ENCODE results near the gene MARCHF2.

Gene MARCHF2

GRCh38 chr19:8481201-8481600 lies 68.1 kb downstream of the MARCHF2 start:
- DNase-seq (ENCODE audit: low spot score) (no peak), ATAC-seq (ENCODE audit: low read depth) (no peak)
- Histone ChIP-seq H3K9me3 (ENCODE audit: severe bottlenecking) (no peaks in the 10 kb centered on the region), H3K27ac (ENCODE audit: poor library complexity, severe bottlenecking) (peak overlapping the region; percentile 40), H3K4me1 (ENCODE audit: insufficient read depth, poor library complexity, severe bottlenecking) (peaks cover 5% of the 10 kb centered on the region), H3K36me3 (ENCODE audit: low read depth) (peaks cover 73% of the 10 kb centered on the region), H3K27me3 (ENCODE audit: insufficient read depth, poor library complexity, severe bottlenecking) (no peaks in the 10 kb centered on the region), H3K4me3 (ENCODE audit: severe bottlenecking) (no peak overlapping the region)
- TF ChIP-seq CTCF (IDR thresholded peaks at IDR 0.05; ENCODE audit: poor library complexity, severe bottlenecking), result no peak

GRCh38 chr19:8481616-8482015 lies 68.5 kb downstream of the MARCHF2 start:
- Histone ChIP-seq H3K4me3 (ENCODE audit: severe bottlenecking) (no peak overlapping the region), H3K27me3 (ENCODE audit: insufficient read depth, poor library complexity, severe bottlenecking) (no peaks in the 10 kb centered on the region), H3K4me1 (ENCODE audit: insufficient read depth, poor library complexity, severe bottlenecking) (peaks cover 5% of the 10 kb centered on the region), H3K36me3 (ENCODE audit: low read depth) (peaks cover 75% of the 10 kb centered on the region), H3K9me3 (ENCODE audit: severe bottlenecking) (no peaks in the 10 kb centered on the region), H3K27ac (ENCODE audit: poor library complexity, severe bottlenecking) (peak overlapping the region; percentile 40)
- ATAC-seq (ENCODE audit: low read depth), result no peak
- TF ChIP-seq CTCF (IDR thresholded peaks at IDR 0.05; ENCODE audit: poor library complexity, severe bottlenecking), result no peak
- no peak for DNase-seq (ENCODE audit: low spot score)

GRCh38 chr19:8482696-8483095 lies 69.6 kb downstream of the MARCHF2 start:
- TF ChIP-seq CTCF (IDR thresholded peaks at IDR 0.05; ENCODE audit: poor library complexity, severe bottlenecking), result no peak
- Histone ChIP-seq H3K4me1 (ENCODE audit: insufficient read depth, poor library complexity, severe bottlenecking) (peaks cover 5% of the 10 kb centered on the region), H3K36me3 (ENCODE audit: low read depth) (peaks cover 84% of the 10 kb centered on the region)

GRCh38 chr19:8483165-8483564 lies 70.1 kb downstream of the MARCHF2 start:
- no peak for DNase-seq (ENCODE audit: low spot score)
- peaks cover 5% of the 10 kb centered on the region for H3K4me1 ChIP-seq (ENCODE audit: insufficient read depth, poor library complexity, severe bottlenecking)
- H3K27ac ChIP-seq (ENCODE audit: poor library complexity, severe bottlenecking), result no peak overlapping the region
- no peak overlapping the region for H3K4me3 ChIP-seq (ENCODE audit: severe bottlenecking)
- TF ChIP-seq CTCF (IDR thresholded peaks at IDR 0.05; ENCODE audit: poor library complexity, severe bottlenecking), result no peak
- ATAC-seq (ENCODE audit: low read depth), result no peak
- H3K36me3 ChIP-seq (ENCODE audit: low read depth), result peaks cover 84% of the 10 kb centered on the region
- no peaks in the 10 kb centered on the region for H3K27me3 ChIP-seq (ENCODE audit: insufficient read depth, poor library complexity, severe bottlenecking)
- no peaks in the 10 kb centered on the region for H3K9me3 ChIP-seq (ENCODE audit: severe bottlenecking)

More at GRCh38 chr19:8482696-8483095, 69.6 kb downstream of the MARCHF2 start:
- H3K27ac ChIP-seq (ENCODE audit: poor library complexity, severe bottlenecking), result no peak overlapping the region
- DNase-seq (ENCODE audit: low spot score), result no peak
- no peak overlapping the region for H3K4me3 ChIP-seq (ENCODE audit: severe bottlenecking)
- no peak for ATAC-seq (ENCODE audit: low read depth)
- no peaks in the 10 kb centered on the region for H3K9me3 ChIP-seq (ENCODE audit: severe bottlenecking)
- no peaks in the 10 kb centered on the region for H3K27me3 ChIP-seq (ENCODE audit: insufficient read depth, poor library complexity, severe bottlenecking)

- no peak for ATAC-seq (ENCODE audit: low read depth)
- TF ChIP-seq CTCF (IDR thresholded peaks at IDR 0.05; ENCODE audit: poor library complexity, severe bottlenecking), result no peak
- DNase-seq (ENCODE audit: low spot score), result peak; percentile 34
- Histone ChIP-seq H3K36me3 (ENCODE audit: low read depth) (peaks cover 83% of the 10 kb centered on the region), H3K4me3 (ENCODE audit: severe bottlenecking) (no peak overlapping the region), H3K27me3 (ENCODE audit: insufficient read depth, poor library complexity, severe bottlenecking) (no peaks in the 10 kb centered on the region), H3K4me1 (ENCODE audit: insufficient read depth, poor library complexity, severe bottlenecking) (peaks cover 11% of the 10 kb centered on the region), H3K9me3 (ENCODE audit: severe bottlenecking) (no peaks in the 10 kb centered on the region), H3K27ac (ENCODE audit: poor library complexity, severe bottlenecking) (no peak overlapping the region)
These were observed 71.3 kb downstream of the MARCHF2 start for GRCh38 chr19:8484331-8484894.
